ENCODE measurements around the gene MIPOL1. TPM values are rescaled to one million over a fixed set of nuclear protein-coding genes. Genes with fewer than 3 reads are reported as not detected.
"Not testable (repeated sequence)": the region's sequence is repeated elsewhere in the genome, so short reads cannot be mapped to it uniquely, and the experiment has no call there.

MIPOL1 gene
- total and polyA plus RNA-seq, 10 donors: 0.50 to 15.5 (median 7.3) TPM

DNA sequence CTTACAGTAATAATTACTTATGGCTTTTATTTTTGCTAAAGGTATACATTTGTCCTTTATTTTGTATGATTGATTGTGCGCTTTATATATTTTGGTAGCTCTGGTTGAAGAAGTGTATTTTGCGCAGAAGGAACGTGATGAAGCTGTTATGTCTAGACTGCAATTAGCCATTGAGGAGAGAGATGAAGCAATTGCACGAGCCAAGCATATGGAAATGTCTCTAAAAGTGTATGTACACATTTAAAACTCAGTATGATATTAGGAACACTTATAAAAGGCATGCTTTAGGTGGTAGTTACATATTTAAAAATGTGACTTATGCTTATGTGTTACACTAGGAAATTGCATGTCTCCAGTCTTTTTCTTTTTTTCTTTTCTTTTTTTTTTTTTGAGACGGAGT lies 87.5 kb downstream of the MIPOL1 start:
- Histone ChIP-seq H3K36me3 (peaks cover 0 to 6% (median 0%) of the 10 kb centered on the region in 6 donors), H3K4me1 (no peaks in the 10 kb centered on the region), H3K4me3 (no peak overlapping the region), H3K27me3 (replicated peaks in 1 of 7) (no peaks in the 10 kb centered on the region), H3K9me3 (no peaks in the 10 kb centered on the region), H3K27ac (no peak overlapping the region)
- intact Hi-C loops (cut with DNase I; ENCODE audit: low total_unique reads): no loop called here
- TF ChIP-seq, protein P1, sequence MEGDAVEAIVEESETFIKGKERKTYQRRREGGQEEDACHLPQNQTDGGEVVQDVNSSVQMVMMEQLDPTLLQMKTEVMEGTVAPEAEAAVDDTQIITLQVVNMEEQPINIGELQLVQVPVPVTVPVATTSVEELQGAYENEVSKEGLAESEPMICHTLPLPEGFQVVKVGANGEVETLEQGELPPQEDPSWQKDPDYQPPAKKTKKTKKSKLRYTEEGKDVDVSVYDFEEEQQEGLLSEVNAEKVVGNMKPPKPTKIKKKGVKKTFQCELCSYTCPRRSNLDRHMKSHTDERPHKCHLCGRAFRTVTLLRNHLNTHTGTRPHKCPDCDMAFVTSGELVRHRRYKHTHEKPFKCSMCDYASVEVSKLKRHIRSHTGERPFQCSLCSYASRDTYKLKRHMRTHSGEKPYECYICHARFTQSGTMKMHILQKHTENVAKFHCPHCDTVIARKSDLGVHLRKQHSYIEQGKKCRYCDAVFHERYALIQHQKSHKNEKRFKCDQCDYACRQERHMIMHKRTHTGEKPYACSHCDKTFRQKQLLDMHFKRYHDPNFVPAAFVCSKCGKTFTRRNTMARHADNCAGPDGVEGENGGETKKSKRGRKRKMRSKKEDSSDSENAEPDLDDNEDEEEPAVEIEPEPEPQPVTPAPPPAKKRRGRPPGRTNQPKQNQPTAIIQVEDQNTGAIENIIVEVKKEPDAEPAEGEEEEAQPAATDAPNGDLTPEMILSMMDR (IDR thresholded peaks at IDR 0.05 in 8 of 11, conservative IDR thresholded peaks at IDR 0.05 in 3 of 11): no peak
- TF ChIP-seq POLR2AphosphoS5 (IDR thresholded peaks at IDR 0.05) (no peak), POLR2A (IDR thresholded peaks at IDR 0.05) (no peak)
- DNase-seq: no peak
- 85 to 95% (median 88%) methylated on average over 5 of the region's 5 CpGs for WGBS, 5 donors

DNA sequence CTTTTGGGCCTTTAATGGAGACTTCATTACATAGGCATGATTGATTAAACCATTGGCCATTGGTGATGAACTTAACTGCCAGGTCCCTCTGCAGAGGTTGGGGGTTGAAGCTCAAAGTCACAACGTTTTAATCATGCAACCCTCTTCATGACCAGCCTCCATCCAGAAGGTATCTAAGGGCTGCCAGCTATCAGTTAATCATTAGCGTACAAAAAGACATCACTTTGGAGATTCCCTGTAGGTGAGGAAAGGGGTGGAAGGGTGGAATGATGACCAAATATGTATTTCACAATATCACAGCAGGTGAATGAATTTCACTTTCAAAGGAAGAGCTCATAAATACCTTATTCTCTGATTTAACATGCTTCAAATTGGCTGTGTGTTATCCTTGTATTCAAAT lies 92.0 kb downstream of the MIPOL1 start:
- 40 to 56% (median 51%) methylated on average over 2 of the region's 2 CpGs for WGBS, 5 donors
- DNase-seq: no peak
- Histone ChIP-seq H3K27me3 (replicated peaks in 1 of 7) (no peaks in the 10 kb centered on the region), H3K9me3 (peaks cover 0 to 12% (median 3%) of the 10 kb centered on the region in 8 donors), H3K4me1 (no peaks in the 10 kb centered on the region), H3K4me3 (no peak overlapping the region), H3K36me3 (peaks cover 0 to 13% (median 0%) of the 10 kb centered on the region in 6 donors), H3K27ac (no peak overlapping the region)
- TF ChIP-seq POLR2A (IDR thresholded peaks at IDR 0.05) (no peak), POLR2AphosphoS5 (IDR thresholded peaks at IDR 0.05) (no peak)
- TF ChIP-seq, protein P1 (IDR thresholded peaks at IDR 0.05 in 8 of 11, conservative IDR thresholded peaks at IDR 0.05 in 3 of 11): no peak
- intact Hi-C loops (cut with DNase I; ENCODE audit: low total_unique reads): no loop called here

DNA sequence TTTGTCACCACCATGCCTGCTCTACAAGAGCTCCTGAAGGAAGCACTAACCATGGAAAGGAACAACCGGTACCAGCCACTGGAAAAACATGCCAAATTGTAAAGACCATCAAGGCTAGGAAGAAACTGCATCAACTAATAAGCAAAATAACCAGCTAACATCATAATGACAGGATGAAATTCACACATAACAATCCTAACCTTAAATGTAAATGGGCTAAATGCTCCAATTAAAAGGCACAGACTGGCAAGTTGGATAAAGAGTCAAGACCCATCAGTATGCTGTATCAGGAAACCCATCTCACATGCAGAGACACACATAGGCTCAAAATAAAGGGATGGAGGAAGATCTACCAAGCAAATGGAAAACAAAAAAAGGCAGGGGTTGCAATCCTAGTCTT lies 97.5 kb downstream of the MIPOL1 start:
- WGBS, 5 donors: 91 to 100% (median 96%) methylated on average over 1 of the region's 1 CpG
- H3K4me3 ChIP-seq; DNase-seq; H3K27ac ChIP-seq; H3K4me1 ChIP-seq; H3K27me3 ChIP-seq (replicated peaks in 1 of 7); H3K36me3 ChIP-seq; intact Hi-C loops (cut with DNase I; ENCODE audit: low total_unique reads): not testable (repeated sequence)
- peaks cover 0 to 18% (median 5%) of the 10 kb centered on the region in 8 donors for H3K9me3 ChIP-seq

DNA sequence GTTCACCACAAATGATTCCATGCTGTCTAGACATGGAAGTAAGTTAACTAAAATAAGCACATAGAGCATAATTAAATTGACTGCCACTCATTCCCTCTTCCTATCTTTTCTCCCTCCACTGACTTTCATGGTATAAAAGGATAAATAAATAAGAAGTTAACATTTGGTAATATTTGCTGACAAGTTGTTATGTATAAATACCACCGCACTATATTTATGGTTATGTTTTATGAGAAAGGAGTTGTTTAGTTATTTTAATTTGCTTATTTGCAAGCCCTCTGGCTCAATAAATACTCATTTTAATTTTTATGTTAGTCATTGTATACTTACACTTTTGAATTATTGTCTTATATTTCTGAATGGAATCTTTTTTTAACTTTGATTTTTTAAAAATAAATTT lies 113.5 kb downstream of the MIPOL1 start:
- Histone ChIP-seq H3K4me1 (no peaks in the 10 kb centered on the region), H3K4me3 (no peak overlapping the region), H3K36me3 (no peaks in the 10 kb centered on the region), H3K27ac (no peak overlapping the region), H3K27me3 (replicated peaks in 1 of 7) (no peaks in the 10 kb centered on the region), H3K9me3 (no peaks in the 10 kb centered on the region)
- intact Hi-C loops (cut with DNase I; ENCODE audit: low total_unique reads): no loop called here
- TF ChIP-seq POLR2AphosphoS5 (IDR thresholded peaks at IDR 0.05) (no peak), POLR2A (IDR thresholded peaks at IDR 0.05) (no peak)
- TF ChIP-seq, protein P1 (IDR thresholded peaks at IDR 0.05 in 8 of 11, conservative IDR thresholded peaks at IDR 0.05 in 3 of 11): no peak
- no peak for DNase-seq
- 95 to 98% (median 97%) methylated on average over 1 of the region's 1 CpG for WGBS, 5 donors

DNA sequence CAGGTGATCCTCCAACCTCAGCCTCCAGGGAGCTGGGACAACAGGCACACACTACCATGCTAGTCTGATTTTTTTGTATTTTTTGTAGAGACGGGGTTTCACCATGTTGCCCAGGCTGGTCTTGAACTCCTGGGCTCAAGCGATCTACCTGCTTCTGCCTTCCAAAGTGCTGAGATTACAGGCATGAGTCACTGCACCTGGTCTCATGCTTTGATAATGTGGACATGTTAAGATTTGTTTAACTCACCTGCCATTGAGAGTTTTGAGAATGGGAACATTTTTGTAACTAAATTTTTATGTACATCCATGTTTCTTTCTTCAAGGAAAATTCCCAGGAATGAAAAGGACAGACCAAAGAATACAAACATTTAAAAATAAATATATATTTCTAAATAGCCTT lies 121.2 kb downstream of the MIPOL1 start:
- 88 to 97% (median 94%) methylated on average over 2 of the region's 2 CpGs for WGBS, 5 donors
- no peak for DNase-seq
- H3K27me3 ChIP-seq (replicated peaks in 1 of 7): no peaks in the 10 kb centered on the region
- no peak overlapping the region for H3K27ac ChIP-seq
- H3K9me3 ChIP-seq: peaks cover 0 to 10% (median 5%) of the 10 kb centered on the region in 8 donors
- TF ChIP-seq, protein P1 (IDR thresholded peaks at IDR 0.05 in 8 of 11, conservative IDR thresholded peaks at IDR 0.05 in 3 of 11): no peak
- TF ChIP-seq POLR2A (IDR thresholded peaks at IDR 0.05) (no peak), POLR2AphosphoS5 (IDR thresholded peaks at IDR 0.05) (no peak)
- H3K36me3 ChIP-seq: no peaks in the 10 kb centered on the region
- H3K4me1 ChIP-seq: no peaks in the 10 kb centered on the region
- intact Hi-C loops (cut with DNase I; ENCODE audit: low total_unique reads): no loop called here
- no peak overlapping the region for H3K4me3 ChIP-seq
